ENCODE results near the gene CMTM7.
"Not testable (repeated sequence)": the region's sequence is repeated elsewhere in the genome, so short reads cannot be mapped to it uniquely, and the experiment has no call there.

The CMTM7 gene

GRCh38 chr3:32436816-32437189 is 45.1 kb downstream of the CMTM7 start:
- no peak for DNase-seq (ENCODE audit: low read depth in 2 of 2)

GRCh38 chr3:32437896-32438295 is 46.2 kb downstream of the CMTM7 start:
- DNase-seq (ENCODE audit: low read depth in 2 of 2), result no peak

- no peak for DNase-seq (ENCODE audit: low read depth in 2 of 2)
Observed at GRCh38 chr3:32438596-32439344, 47.1 kb downstream of the CMTM7 start.

GRCh38 chr3:32439421-32439820 is 47.8 kb downstream of the CMTM7 start:
- not testable (repeated sequence) for DNase-seq (ENCODE audit: low read depth in 2 of 2)

- DNase-seq (ENCODE audit: low read depth in 2 of 2), result no peak
Observed at GRCh38 chr3:32440611-32441350, 49.1 kb downstream of the CMTM7 start.

- DNase-seq (ENCODE audit: low read depth in 2 of 2), result no peak
Observed at GRCh38 chr3:32442766-32443165, 51.1 kb downstream of the CMTM7 start.

- no peak for DNase-seq (ENCODE audit: low read depth in 2 of 2)
Observed at GRCh38 chr3:32443478-32443877, 51.8 kb downstream of the CMTM7 start.

GRCh38 chr3:32447865-32448400 is 56.3 kb downstream of the CMTM7 start:
- DNase-seq (ENCODE audit: low read depth in 2 of 2), result no peak

GRCh38 chr3:32448686-32449474 is 57.2 kb downstream of the CMTM7 start:
- no peak for DNase-seq (ENCODE audit: low read depth in 2 of 2)

- DNase-seq (ENCODE audit: low read depth in 2 of 2), result no peak
Observed at GRCh38 chr3:32449691-32450090, 58.0 kb downstream of the CMTM7 start.

GRCh38 chr3:32450426-32450825 is 58.8 kb downstream of the CMTM7 start:
- no peak for DNase-seq (ENCODE audit: low read depth in 2 of 2)

- DNase-seq (ENCODE audit: low read depth in 2 of 2), result no peak
Observed at GRCh38 chr3:32450992-32451659, 59.5 kb downstream of the CMTM7 start.

- DNase-seq (ENCODE audit: low read depth in 2 of 2), result no peak
Observed at GRCh38 chr3:32452009-32452408, 60.4 kb downstream of the CMTM7 start.

- no peak for DNase-seq (ENCODE audit: low read depth in 2 of 2)
Observed at GRCh38 chr3:32453346-32453745, 61.7 kb downstream of the CMTM7 start.

- no peak for DNase-seq (ENCODE audit: low read depth in 2 of 2)
Observed at GRCh38 chr3:32454111-32454510, 62.5 kb downstream of the CMTM7 start.

GRCh38 chr3:32454731-32455608 is 63.3 kb downstream of the CMTM7 start:
- DNase-seq (ENCODE audit: low read depth in 2 of 2), result no peak

GRCh38 chr3:32455609-32456428 is 64.2 kb downstream of the CMTM7 start:
- DNase-seq (ENCODE audit: low read depth in 2 of 2), result no peak

GRCh38 chr3:32456429-32457130 is 64.9 kb downstream of the CMTM7 start:
- DNase-seq (ENCODE audit: low read depth in 2 of 2), result no peak

GRCh38 chr3:32457971-32458471 is 66.4 kb downstream of the CMTM7 start:
- DNase-seq (ENCODE audit: low read depth in 2 of 2), result no peak

Measured in activated CD4-positive, alpha-beta T cell treated with anti-CD3 and anti-CD28 coated beads for 24 hours (primary cell).